Activated T-helper 2 cell treated with anti-CD3 and anti-CD28 coated beads, Interferon-gamma antibody, Interleukin-2, Interleukin-4, amounts not matched to agents 10 μg/mL and 5 μg/mL and 100 μg/mL, durations not matched to agents 14 hours and 24 hours and 36 hours (primary cell): ENCODE results near the gene MALRD1. TPM values are rescaled to one million over a fixed set of nuclear protein-coding genes. Genes with fewer than 3 reads are reported as not detected.

Source experiments
- DNase-seq: peaks from one replicate; pipeline ENCODE4 v3.0.0; 2021; ENCODE audit warnings: low spot score
- H3K27ac Mint-ChIP-seq: one replicate; pipeline ENCODE4 v1.8.0; 2021; ENCODE audit warnings: mixed read lengths
- H3K27me3 Mint-ChIP-seq: one replicate; pipeline ENCODE4 v1.8.0; 2021; ENCODE audit warnings: low read depth, mixed read lengths
- H3K36me3 Mint-ChIP-seq: one replicate; pipeline ENCODE4 v1.8.0; 2021; ENCODE audit warnings: low read depth, mixed read lengths
- H3K4me1 Mint-ChIP-seq: one replicate; pipeline ENCODE4 v1.8.0; 2021; ENCODE audit warnings: low read depth, mixed read lengths
- H3K4me3 Mint-ChIP-seq: one replicate; pipeline ENCODE4 v1.8.0; 2021; ENCODE audit warnings: low read depth, mild to moderate bottlenecking, moderate library complexity, mixed read lengths
- H3K9me3 Mint-ChIP-seq: one replicate; pipeline ENCODE4 v1.8.0; 2021; ENCODE audit warnings: mixed read lengths
- intact Hi-C: fragments of 100-400 bp; cut with micrococcal nuclease; formaldehyde crosslinking; loops from one replicate; pipeline ENCODE4 v1.15.1; 2023
- total RNA-seq: library from RNA; stranded (reverse); gene quantifications from 2 replicates; pipeline ENCODE4 v1.2.3, GENCODE V29; 2022

MALRD1 gene
- total RNA-seq, 1 donor from 2014 or later, result not detected

DNA sequence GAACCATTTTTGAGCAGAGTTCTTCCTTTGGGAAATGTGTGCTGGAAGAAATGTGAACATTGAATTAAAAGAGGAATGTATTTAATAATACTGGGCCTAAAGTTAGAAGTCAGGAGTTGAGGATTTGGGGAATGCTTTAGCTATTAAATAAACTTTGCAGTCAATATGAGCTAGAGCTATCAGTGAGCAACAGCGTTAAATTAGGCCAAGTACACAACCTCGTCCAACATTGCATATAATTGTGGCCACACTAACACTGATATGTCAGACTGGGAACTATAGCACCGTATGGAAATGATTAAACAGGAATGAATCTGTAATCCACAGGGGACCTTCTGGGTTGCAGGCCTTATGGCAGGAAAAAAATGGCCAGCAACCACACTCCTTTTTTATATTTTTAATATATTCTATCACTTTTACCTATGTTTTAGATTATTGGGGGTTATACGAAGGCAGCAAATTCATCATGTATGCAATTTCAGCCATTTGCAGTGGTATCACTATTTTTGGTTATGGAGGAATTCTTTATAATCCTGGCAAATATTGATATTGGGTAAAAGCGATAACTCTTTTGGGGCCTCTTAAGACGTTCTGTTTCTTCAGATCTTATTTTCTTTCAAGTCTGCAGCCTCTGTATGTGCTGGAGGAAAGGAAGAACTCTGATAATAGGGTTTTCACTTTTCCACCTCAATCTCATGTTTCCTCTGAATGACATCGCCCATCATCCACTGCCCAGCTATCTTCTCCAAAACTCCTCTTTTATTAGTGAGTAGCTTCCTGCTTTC is 531.4 kb downstream of the MALRD1 start:
- Mint-ChIP-seq H3K4me1 (no peaks in the 10 kb centered on the region), H3K36me3 (no peaks in the 10 kb centered on the region), H3K4me3 (no peak overlapping the region), H3K27ac (no peak overlapping the region), H3K9me3 (peaks cover 21% of the 10 kb centered on the region), H3K27me3 (no peaks in the 10 kb centered on the region)
- no peak for DNase-seq
- intact Hi-C loops, result no loop called here

- Mint-ChIP-seq H3K4me3 (no peak overlapping the region), H3K9me3 (peaks cover 20% of the 10 kb centered on the region), H3K36me3 (no peaks in the 10 kb centered on the region), H3K27me3 (no peaks in the 10 kb centered on the region), H3K4me1 (no peaks in the 10 kb centered on the region), H3K27ac (no peak overlapping the region)
- no peak for DNase-seq
- intact Hi-C loops, result no loop called here
Measured at GRCh38 chr10:19580691-19581090, 532.1 kb downstream of the MALRD1 start.

DNA sequence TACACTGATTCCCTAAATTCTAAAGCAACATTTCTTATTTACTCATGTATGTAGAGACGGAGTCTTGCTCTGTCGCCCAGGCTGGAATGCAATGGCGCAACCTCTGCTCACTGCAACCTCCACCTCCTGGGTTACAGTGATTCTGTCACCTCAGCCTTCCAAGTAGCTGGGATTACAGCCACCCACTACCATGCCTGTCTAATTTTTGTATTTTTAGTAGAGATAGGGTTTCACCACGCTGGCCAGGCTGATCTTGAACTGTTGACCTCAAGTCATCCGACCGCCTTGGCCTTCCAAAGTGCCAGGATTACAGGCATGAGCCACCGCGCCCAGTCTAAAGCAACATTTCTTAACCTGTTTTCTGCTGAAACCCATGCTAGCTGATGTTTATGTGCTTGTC is 540.0 kb downstream of the MALRD1 start:
- Mint-ChIP-seq H3K9me3 (peaks cover 18% of the 10 kb centered on the region), H3K4me1 (no peaks in the 10 kb centered on the region), H3K36me3 (no peaks in the 10 kb centered on the region), H3K27ac (no peak overlapping the region), H3K4me3 (no peak overlapping the region), H3K27me3 (no peaks in the 10 kb centered on the region)
- DNase-seq, result no peak
- intact Hi-C loops, result no loop called here

GRCh38 chr10:19592276-19592675 is 543.7 kb downstream of the MALRD1 start:
- intact Hi-C loops, result no loop called here
- Mint-ChIP-seq H3K4me3 (no peak overlapping the region), H3K27ac (no peak overlapping the region), H3K9me3 (peaks cover 13% of the 10 kb centered on the region), H3K27me3 (no peaks in the 10 kb centered on the region), H3K36me3 (no peaks in the 10 kb centered on the region), H3K4me1 (no peaks in the 10 kb centered on the region)
- DNase-seq, result no peak

- Mint-ChIP-seq H3K27ac (no peak overlapping the region), H3K9me3 (peaks cover 12% of the 10 kb centered on the region), H3K4me1 (no peaks in the 10 kb centered on the region), H3K4me3 (no peak overlapping the region), H3K36me3 (no peaks in the 10 kb centered on the region), H3K27me3 (no peaks in the 10 kb centered on the region)
- no peak for DNase-seq
- intact Hi-C loops, result no loop called here
Measured at GRCh38 chr10:19595212-19595845, 546.7 kb downstream of the MALRD1 start.

DNA sequence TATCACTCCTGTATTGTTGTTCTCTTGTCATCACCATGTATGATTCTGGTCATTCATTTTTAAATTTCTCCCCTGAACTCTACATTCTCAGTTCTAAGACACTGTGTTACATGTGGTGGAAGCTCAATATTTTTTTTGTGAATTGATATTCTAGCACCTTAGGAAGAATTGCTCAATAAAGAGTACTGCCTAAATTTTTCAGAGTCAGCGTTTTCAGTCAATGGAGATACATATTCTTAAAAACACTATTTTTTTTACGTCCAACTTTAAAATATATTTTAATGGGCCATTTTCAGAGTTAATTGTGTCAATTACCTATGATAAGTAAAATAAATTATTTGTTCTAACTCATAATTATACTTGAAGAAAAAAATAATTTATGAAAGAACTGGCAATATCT is 557.2 kb downstream of the MALRD1 start:
- no peaks in the 10 kb centered on the region for H3K4me1 Mint-ChIP-seq
- no peak overlapping the region for H3K27ac Mint-ChIP-seq
- no peaks in the 10 kb centered on the region for H3K27me3 Mint-ChIP-seq
- intact Hi-C loops, result no loop called here
- peaks cover 14% of the 10 kb centered on the region for H3K9me3 Mint-ChIP-seq
- DNase-seq, result no peak
- no peaks in the 10 kb centered on the region for H3K36me3 Mint-ChIP-seq
- H3K4me3 Mint-ChIP-seq, result no peak overlapping the region

- no peak for DNase-seq
- Mint-ChIP-seq H3K36me3 (no peaks in the 10 kb centered on the region), H3K4me1 (no peaks in the 10 kb centered on the region), H3K9me3 (peaks cover 26% of the 10 kb centered on the region), H3K4me3 (no peak overlapping the region), H3K27ac (no peak overlapping the region), H3K27me3 (no peaks in the 10 kb centered on the region)
- intact Hi-C loops, result no loop called here
Measured at GRCh38 chr10:19606968-19607367, 558.4 kb downstream of the MALRD1 start.

- Mint-ChIP-seq H3K4me1 (no peaks in the 10 kb centered on the region), H3K36me3 (no peaks in the 10 kb centered on the region), H3K27ac (no peak overlapping the region), H3K27me3 (no peaks in the 10 kb centered on the region), H3K9me3 (peaks cover 23% of the 10 kb centered on the region), H3K4me3 (no peak overlapping the region)
- intact Hi-C loops, result no loop called here
- DNase-seq, result no peak
Measured at GRCh38 chr10:19611775-19612174, 563.2 kb downstream of the MALRD1 start.

DNA sequence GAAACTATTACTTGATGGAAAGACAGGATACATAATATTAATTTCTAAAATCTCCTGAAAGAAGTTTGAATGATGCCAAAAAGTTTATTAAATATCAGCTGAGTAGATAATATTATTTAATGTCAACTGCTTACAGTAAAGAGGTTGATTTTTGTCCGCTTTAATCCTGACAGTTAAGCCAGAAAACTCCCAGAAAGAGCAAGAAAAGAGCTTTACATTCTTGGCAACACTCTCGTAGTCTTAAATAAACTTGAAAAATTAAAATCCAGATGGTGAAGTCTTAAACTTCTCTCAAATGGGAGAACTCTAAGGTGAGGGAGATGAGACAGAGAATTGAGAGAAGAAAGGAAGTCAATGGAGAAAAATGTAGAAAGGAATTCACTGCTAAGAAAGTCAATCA is 568.4 kb downstream of the MALRD1 start:
- H3K4me3 Mint-ChIP-seq, result no peak overlapping the region
- H3K27me3 Mint-ChIP-seq, result no peaks in the 10 kb centered on the region
- intact Hi-C loops, result no loop called here
- H3K9me3 Mint-ChIP-seq, result peaks cover 14% of the 10 kb centered on the region
- H3K36me3 Mint-ChIP-seq, result no peaks in the 10 kb centered on the region
- H3K27ac Mint-ChIP-seq, result no peak overlapping the region
- no peaks in the 10 kb centered on the region for H3K4me1 Mint-ChIP-seq
- DNase-seq, result no peak

DNA sequence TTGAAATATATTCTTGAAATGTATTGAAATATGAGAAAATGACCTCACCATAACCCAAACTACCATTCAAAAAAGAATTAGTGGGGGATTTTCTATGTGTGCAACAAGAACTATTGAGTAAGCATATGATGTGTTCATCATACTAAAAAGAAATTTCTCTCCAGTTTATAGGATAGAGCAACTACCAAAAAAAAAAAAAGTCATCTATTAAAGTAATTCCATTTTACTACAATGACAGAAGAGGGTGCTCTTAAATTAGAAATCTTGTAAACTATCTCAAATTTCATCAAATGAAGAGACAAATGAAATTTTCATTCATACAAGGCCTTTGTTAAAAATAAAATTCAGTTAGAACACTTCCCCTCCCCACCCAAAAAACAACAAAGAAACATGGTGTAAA is 572.2 kb downstream of the MALRD1 start:
- no peak overlapping the region for H3K27ac Mint-ChIP-seq
- H3K4me3 Mint-ChIP-seq, result no peak overlapping the region
- H3K9me3 Mint-ChIP-seq, result peaks cover 5% of the 10 kb centered on the region
- intact Hi-C loops, result no loop called here
- H3K36me3 Mint-ChIP-seq, result no peaks in the 10 kb centered on the region
- no peaks in the 10 kb centered on the region for H3K4me1 Mint-ChIP-seq
- no peaks in the 10 kb centered on the region for H3K27me3 Mint-ChIP-seq
- no peak for DNase-seq

DNA sequence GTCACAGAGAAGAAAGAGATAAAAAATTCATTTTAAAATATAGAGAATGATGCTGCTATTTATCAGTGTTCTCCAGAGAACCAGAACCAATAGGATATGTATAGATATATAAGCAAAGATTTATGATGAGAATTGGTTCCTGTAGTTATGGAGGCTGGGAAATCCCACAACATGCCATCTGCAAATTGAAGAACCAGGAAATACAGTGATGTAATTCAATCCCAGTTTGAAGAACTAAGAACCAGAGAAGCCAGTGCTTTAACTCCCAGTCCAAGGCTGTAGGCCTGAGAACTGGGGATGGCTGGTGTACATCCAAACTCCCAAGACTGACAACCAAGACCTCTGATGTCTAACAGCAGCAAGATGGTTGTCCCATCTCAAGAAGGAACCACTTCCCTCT is 574.7 kb downstream of the MALRD1 start:
- DNase-seq, result no peak
- Mint-ChIP-seq H3K36me3 (no peaks in the 10 kb centered on the region), H3K27me3 (no peaks in the 10 kb centered on the region), H3K9me3 (peaks cover 5% of the 10 kb centered on the region), H3K4me1 (no peaks in the 10 kb centered on the region), H3K4me3 (no peak overlapping the region), H3K27ac (no peak overlapping the region)
- intact Hi-C loops, result no loop called here

- no peak overlapping the region for H3K27ac Mint-ChIP-seq
- intact Hi-C loops, result no loop called here
- no peak for DNase-seq
- H3K4me1 Mint-ChIP-seq, result no peaks in the 10 kb centered on the region
- no peaks in the 10 kb centered on the region for H3K27me3 Mint-ChIP-seq
- H3K4me3 Mint-ChIP-seq, result no peak overlapping the region
- no peaks in the 10 kb centered on the region for H3K9me3 Mint-ChIP-seq
- H3K36me3 Mint-ChIP-seq, result no peaks in the 10 kb centered on the region
Measured at GRCh38 chr10:19626156-19626555, 577.6 kb downstream of the MALRD1 start.

GRCh38 chr10:19628767-19629560 is 580.4 kb downstream of the MALRD1 start:
- no peaks in the 10 kb centered on the region for H3K36me3 Mint-ChIP-seq
- peaks cover 6% of the 10 kb centered on the region for H3K9me3 Mint-ChIP-seq
- no peak overlapping the region for H3K27ac Mint-ChIP-seq
- DNase-seq, result no peak
- no peak overlapping the region for H3K4me3 Mint-ChIP-seq
- intact Hi-C loops, result no loop called here
- no peaks in the 10 kb centered on the region for H3K4me1 Mint-ChIP-seq
- H3K27me3 Mint-ChIP-seq, result no peaks in the 10 kb centered on the region
